ENCODE measurements around the gene H1-8. TPM values are rescaled to one million over a fixed set of nuclear protein-coding genes. Genes with fewer than 3 reads are reported as not detected.

Gene H1-8
- total and polyA plus RNA-seq, 12 donors = not detected

DNA sequence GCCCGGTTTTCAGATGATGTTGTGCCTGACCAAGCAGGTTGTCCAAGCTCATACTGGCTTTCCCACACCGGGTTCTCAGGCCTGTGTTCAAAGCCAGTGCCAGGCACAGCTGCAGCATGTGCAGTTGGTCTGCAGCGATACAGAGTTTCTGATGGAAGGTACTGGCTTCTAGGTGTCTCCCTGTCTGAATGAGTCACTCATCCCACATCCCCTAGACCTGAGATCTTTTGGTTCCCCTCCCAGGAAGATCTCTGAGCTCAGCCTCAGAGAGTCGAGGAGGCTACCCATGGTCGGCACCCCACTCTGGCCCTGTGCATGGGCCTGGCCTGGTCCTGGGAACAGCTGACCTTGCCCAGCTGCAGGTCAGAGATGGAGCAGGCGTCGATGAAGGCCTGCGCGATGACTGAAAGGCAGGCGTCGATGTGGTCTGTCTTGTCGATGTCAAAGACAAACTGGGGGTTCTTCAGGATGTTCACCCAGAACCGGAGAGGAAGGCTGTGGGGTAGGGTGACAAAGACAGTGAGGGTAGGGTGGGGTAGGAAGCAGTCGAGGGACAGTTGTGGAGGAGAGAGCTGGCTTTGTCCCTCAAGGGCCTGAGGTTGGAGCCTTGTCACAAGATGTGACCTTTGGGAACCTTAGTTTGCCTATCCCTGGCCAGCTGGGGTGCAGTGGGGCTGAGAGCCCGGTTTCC lies 15.3 kb downstream of the H1-8 start:
- peaks cover 37 to 59% of the 10 kb centered on the region in 2 donors for H3K4me1 ChIP-seq (replicated peaks in 1 of 2)
- peaks cover 0 to 55% of the 10 kb centered on the region in 2 donors for H3K36me3 ChIP-seq (replicated peaks in 1 of 2)
- peak overlapping the region in 3 of 5 donors; percentile 80 to 93 (median 88) for H3K27ac ChIP-seq
- intact Hi-C loops (cut with DNase I) = no loop called here
- DNase-seq = no peak
- H3K4me3 ChIP-seq = no peak overlapping the region
- 79 to 86% (median 82%) methylated on average over 13 to 15 of the region's 15 CpGs for WGBS, 4 donors
- H3K27me3 ChIP-seq = no peaks in the 10 kb centered on the region
- no peaks in the 10 kb centered on the region for H3K9me3 ChIP-seq (replicated peaks in 1 of 3)
- TF ChIP-seq, protein P1, sequence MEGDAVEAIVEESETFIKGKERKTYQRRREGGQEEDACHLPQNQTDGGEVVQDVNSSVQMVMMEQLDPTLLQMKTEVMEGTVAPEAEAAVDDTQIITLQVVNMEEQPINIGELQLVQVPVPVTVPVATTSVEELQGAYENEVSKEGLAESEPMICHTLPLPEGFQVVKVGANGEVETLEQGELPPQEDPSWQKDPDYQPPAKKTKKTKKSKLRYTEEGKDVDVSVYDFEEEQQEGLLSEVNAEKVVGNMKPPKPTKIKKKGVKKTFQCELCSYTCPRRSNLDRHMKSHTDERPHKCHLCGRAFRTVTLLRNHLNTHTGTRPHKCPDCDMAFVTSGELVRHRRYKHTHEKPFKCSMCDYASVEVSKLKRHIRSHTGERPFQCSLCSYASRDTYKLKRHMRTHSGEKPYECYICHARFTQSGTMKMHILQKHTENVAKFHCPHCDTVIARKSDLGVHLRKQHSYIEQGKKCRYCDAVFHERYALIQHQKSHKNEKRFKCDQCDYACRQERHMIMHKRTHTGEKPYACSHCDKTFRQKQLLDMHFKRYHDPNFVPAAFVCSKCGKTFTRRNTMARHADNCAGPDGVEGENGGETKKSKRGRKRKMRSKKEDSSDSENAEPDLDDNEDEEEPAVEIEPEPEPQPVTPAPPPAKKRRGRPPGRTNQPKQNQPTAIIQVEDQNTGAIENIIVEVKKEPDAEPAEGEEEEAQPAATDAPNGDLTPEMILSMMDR (IDR thresholded peaks at IDR 0.05) = no peak
- no peak for TF ChIP-seq POLR2A (IDR thresholded peaks at IDR 0.05)

DNA sequence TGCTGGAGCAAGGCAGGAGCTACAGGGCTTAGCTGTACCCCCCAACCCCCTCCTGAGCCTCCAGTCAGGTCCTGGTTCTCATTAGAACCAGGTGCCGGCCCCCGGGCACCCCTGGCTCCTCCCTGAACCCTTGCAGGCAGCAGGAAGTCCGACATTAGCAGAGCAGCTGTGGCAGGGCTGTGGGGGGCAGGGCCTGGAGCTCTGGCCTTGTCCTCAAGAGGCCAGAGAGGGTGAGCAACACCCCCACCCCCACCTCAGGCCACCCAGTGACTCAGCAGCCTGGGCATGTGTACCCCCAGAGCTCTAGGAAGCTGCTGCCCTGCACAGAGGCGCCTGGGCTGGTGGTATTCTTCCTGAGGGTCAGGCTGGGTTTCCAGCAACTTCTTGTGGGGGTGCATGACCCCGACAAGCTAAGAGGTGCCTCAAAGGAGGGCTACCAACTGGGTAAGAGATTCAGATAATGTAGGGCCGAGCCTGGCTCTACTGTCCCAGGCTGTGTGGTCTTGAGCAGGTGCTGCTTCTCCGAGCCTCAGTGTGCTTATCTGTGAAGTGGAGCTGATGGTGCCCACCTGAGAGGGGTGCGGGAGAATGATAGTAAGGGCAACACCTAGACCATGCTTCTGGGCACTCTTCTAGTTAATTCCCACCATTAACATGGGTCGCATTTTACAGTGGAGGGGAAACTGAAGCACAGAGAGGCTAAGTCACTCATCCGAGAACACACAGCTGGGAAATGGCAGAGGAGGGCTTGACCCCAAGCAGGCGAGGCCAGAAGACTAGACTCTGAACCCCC lies 16.0 kb downstream of the H1-8 start:
- H3K27me3 ChIP-seq = no peaks in the 10 kb centered on the region
- peaks cover 0 to 55% of the 10 kb centered on the region in 2 donors for H3K36me3 ChIP-seq (replicated peaks in 1 of 2)
- intact Hi-C loops (cut with DNase I) = no loop called here
- peaks cover 37 to 58% of the 10 kb centered on the region in 2 donors for H3K4me1 ChIP-seq (replicated peaks in 1 of 2)
- no peaks in the 10 kb centered on the region for H3K9me3 ChIP-seq (replicated peaks in 1 of 3)
- peak in 1 of 2 donors; percentile 39 for TF ChIP-seq POLR2A (IDR thresholded peaks at IDR 0.05)
- TF ChIP-seq, protein P1 (IDR thresholded peaks at IDR 0.05) = no peak
- peak; percentile 65 to 90 (median 83) for DNase-seq
- no peak overlapping the region for H3K4me3 ChIP-seq
- peak overlapping the region in 3 of 5 donors; percentile 80 to 93 (median 88) for H3K27ac ChIP-seq
- 59 to 86% (median 74%) methylated on average over 6 to 11 of the region's 11 CpGs for WGBS, 4 donors

DNA sequence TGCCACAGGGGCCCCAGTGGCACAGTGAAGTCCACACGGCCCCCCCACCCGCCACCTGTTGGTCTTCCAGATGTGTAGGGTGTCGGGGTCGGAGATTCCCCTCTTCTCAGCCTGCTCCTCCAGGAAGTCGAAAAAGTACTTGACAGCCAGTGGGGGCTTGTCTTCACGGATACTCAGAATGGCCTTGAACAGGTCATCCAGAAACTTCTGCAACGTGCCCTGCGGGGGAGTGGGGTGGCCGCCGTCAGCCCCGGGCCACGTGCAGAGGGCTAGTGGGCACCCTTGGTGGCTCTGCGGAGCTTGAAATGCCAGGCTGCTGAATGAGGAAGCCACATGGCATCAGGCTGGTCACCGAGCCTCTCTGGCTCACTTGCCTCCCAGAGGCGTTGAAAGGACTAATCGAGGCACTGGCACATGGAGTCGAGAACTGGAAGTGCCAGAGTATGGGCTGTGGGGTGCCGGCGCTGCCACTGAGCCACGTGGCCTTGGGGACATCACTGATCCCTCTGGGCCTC lies 16.6 kb downstream of the H1-8 start:
- no peak for DNase-seq
- WGBS, 4 donors = 77 to 84% (median 81%) methylated on average over 11 to 20 of the region's 20 CpGs
- intact Hi-C loops (cut with DNase I) = no loop called here
- Histone ChIP-seq H3K4me3 (no peak overlapping the region), H3K27ac (peak overlapping the region in 4 of 5 donors; percentile 55 to 93 (median 84)), H3K36me3 (replicated peaks in 1 of 2) (peaks cover 0 to 57% of the 10 kb centered on the region in 2 donors), H3K27me3 (no peaks in the 10 kb centered on the region), H3K4me1 (replicated peaks in 1 of 2) (peaks cover 37 to 52% of the 10 kb centered on the region in 2 donors), H3K9me3 (replicated peaks in 1 of 3) (no peaks in the 10 kb centered on the region)
- TF ChIP-seq POLR2A (IDR thresholded peaks at IDR 0.05) = no peak
- TF ChIP-seq, protein P1 (IDR thresholded peaks at IDR 0.05) = no peak

DNA sequence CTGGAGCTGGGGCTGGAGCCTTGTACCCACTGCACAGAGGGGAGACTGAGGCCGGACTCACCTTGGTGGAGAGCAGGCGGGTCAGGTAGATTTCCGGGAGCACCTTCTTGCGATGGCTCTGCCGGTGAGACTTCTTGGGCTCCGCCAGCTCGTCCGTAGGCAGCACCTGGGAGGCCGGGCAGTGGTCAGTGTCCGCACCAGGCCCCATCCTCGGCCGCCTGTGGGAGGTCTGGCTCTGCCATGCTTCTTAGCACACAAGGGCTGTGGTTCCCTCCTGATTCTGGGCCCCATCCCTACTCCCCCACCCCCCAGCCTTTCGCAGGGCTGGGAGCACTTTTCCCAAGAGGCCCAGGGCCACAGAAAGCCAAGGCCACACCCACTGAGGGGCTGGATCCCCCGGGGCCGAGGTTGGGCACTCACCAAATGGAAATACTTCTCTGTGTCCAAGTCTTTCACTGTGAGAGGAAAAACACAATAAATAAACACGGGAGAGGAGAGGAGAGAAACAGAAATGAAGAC lies 17.4 kb downstream of the H1-8 start:
- WGBS, 4 donors = 36 to 66% (median 61%) methylated on average over 6 to 16 of the region's 16 CpGs
- peak in 6 of 7 donors; percentile 33 to 79 (median 57) for DNase-seq
- Histone ChIP-seq H3K4me3 (no peak overlapping the region), H3K4me1 (replicated peaks in 1 of 2) (peaks cover 37 to 47% of the 10 kb centered on the region in 2 donors), H3K27ac (peak overlapping the region in 4 of 5 donors; percentile 55 to 93 (median 84)), H3K9me3 (replicated peaks in 1 of 3) (no peaks in the 10 kb centered on the region), H3K36me3 (replicated peaks in 1 of 2) (peaks cover 0 to 64% of the 10 kb centered on the region in 2 donors), H3K27me3 (no peaks in the 10 kb centered on the region)
- TF ChIP-seq POLR2A (IDR thresholded peaks at IDR 0.05) = no peak
- TF ChIP-seq, protein P1 (IDR thresholded peaks at IDR 0.05) = no peak
- intact Hi-C loops (cut with DNase I) = no loop called here
